Nephron (organoid): ENCODE data around the gene DDX60.
"Not testable (repeated sequence)": the region's sequence is repeated elsewhere in the genome, so short reads cannot be mapped to it uniquely, and the experiment has no call there.

Experiments used
- H3K27ac Mint-ChIP-seq, 3 experiments: 2 replicates each; pipeline ENCODE4 v1.8.0; 2020; ENCODE audit warnings: mixed read lengths in 3 of 3, mild to moderate bottlenecking in 2 of 3, moderate library complexity in 1 of 3
- H3K27me3 Mint-ChIP-seq: 2 replicates; pipeline ENCODE4 v1.8.0; 2021; ENCODE audit warnings: low read depth, mild to moderate bottlenecking, moderate library complexity, mixed read lengths
- H3K36me3 Mint-ChIP-seq: 2 replicates; pipeline ENCODE4 v1.8.0; 2020; ENCODE audit warnings: low read depth, mixed read lengths
- H3K4me1 Mint-ChIP-seq: 2 replicates; pipeline ENCODE4 v1.8.0; 2020; ENCODE audit warnings: mixed read lengths
- H3K4me3 Mint-ChIP-seq, 3 experiments: 2 replicates each; pipeline ENCODE4 v1.8.0; 2020; ENCODE audit warnings: mild to moderate bottlenecking in 3 of 3, mixed read lengths in 3 of 3, moderate library complexity in 2 of 3
- H3K9me3 Mint-ChIP-seq: 2 replicates; pipeline ENCODE4 v1.8.0; 2020; ENCODE audit warnings: mixed read lengths
- TF ChIP-seq, protein P1 (sequence below), 3 experiments: fragments of 200-600 bp; sonication (generic); IDR thresholded peaks; one replicate each; pipeline ENCODE4 v1.5.0; 2021; ENCODE audit warnings: antibody characterized with exemption in 3 of 3; ENCODE audit not compliant: unreplicated experiment in 3 of 3

Gene DDX60

DNA sequence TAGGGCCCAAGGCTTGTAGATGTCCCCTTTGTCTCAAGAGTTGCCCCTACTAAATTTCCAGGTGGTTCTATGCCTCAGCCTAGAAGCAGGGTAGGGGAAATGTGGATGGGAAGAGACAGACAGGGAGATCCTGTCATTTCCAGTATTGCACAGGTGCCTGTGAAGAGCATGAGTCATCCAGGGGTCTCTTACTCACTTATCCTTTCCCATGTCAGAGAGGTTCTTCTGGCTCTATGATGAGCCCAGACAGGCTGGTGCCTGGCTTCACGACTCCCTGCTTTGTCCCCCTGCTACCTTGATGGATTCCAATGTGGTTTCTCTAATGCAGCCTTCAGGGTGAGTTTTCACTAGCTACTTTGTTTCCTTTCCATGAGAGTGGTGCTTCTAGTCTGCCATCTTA lies 35.2 kb upstream of the DDX60 start:
- H3K36me3 Mint-ChIP-seq, result no peaks in the 10 kb centered on the region
- H3K27ac Mint-ChIP-seq, result no peak overlapping the region
- peaks cover 14% of the 10 kb centered on the region for H3K9me3 Mint-ChIP-seq
- no peaks in the 10 kb centered on the region for H3K4me1 Mint-ChIP-seq
- H3K27me3 Mint-ChIP-seq, result no peaks in the 10 kb centered on the region
- H3K4me3 Mint-ChIP-seq, result no peak overlapping the region
- TF ChIP-seq, protein P1, sequence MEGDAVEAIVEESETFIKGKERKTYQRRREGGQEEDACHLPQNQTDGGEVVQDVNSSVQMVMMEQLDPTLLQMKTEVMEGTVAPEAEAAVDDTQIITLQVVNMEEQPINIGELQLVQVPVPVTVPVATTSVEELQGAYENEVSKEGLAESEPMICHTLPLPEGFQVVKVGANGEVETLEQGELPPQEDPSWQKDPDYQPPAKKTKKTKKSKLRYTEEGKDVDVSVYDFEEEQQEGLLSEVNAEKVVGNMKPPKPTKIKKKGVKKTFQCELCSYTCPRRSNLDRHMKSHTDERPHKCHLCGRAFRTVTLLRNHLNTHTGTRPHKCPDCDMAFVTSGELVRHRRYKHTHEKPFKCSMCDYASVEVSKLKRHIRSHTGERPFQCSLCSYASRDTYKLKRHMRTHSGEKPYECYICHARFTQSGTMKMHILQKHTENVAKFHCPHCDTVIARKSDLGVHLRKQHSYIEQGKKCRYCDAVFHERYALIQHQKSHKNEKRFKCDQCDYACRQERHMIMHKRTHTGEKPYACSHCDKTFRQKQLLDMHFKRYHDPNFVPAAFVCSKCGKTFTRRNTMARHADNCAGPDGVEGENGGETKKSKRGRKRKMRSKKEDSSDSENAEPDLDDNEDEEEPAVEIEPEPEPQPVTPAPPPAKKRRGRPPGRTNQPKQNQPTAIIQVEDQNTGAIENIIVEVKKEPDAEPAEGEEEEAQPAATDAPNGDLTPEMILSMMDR (IDR thresholded peaks at IDR 0.05; ENCODE audit: unreplicated experiment in 3 of 3), result no peak

DNA sequence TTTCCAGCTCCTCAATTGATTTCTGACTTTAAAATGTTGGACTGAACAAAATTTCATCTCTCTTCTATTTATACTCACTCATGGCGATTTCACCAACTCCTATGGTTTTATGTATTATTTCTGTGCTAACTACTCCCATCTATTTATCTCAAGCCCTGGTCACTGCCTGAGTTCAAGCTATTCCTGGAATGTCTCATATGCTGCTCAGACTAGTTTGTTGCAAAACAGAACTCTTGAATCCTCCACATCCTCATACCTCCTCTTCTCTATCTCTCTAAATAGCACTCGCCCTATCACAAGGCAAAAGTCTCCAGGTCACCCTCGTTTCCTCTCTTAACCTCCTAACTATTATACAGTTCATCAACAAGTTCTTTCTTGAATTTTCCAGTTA lies 19.0 kb upstream of the DDX60 start:
- Mint-ChIP-seq H3K9me3 (peaks cover 7% of the 10 kb centered on the region), H3K4me1 (peaks cover 12% of the 10 kb centered on the region), H3K36me3 (no peaks in the 10 kb centered on the region), H3K4me3 (no peak overlapping the region), H3K27ac (no peak overlapping the region), H3K27me3 (no peaks in the 10 kb centered on the region)
- TF ChIP-seq, protein P1 (IDR thresholded peaks at IDR 0.05; ENCODE audit: unreplicated experiment in 3 of 3), result no peak

DNA sequence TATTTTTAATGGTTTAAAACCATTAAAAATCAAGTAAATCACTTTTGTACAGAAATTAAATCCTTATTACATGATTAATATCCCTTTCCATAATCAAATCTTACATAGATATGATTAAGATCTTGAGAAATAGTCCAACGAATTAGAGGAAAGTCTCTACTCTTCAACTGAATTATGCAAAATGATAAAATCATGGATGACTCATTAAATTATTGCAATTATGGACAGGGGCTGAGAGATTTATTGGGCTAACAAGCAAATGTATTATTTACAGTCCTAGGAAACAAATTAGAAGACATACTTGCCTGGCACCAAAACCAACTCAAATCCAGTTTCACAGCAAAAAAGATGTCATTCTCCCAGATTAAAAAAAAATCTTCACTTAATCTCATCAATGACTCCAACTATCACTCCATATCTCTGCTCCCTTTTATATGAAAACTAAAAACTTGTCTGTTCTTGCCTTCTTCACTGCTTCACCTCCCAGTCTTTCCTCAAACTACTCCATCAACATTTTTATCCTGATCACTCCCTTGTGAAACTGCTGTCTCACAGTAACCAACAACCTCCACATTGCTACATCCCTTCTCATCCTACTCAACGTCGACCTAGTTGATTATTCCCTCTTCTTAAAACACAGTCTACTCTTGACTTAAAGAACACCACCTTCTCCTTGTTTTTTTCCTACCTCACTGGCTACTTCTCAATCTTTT lies 18.4 kb upstream of the DDX60 start:
- TF ChIP-seq, protein P1 (IDR thresholded peaks at IDR 0.05; ENCODE audit: unreplicated experiment in 3 of 3), result no peak
- Mint-ChIP-seq H3K4me1 (peaks cover 12% of the 10 kb centered on the region), H3K4me3 (no peak overlapping the region), H3K27me3 (no peaks in the 10 kb centered on the region), H3K27ac (no peak overlapping the region), H3K36me3 (no peaks in the 10 kb centered on the region), H3K9me3 (peaks cover 7% of the 10 kb centered on the region)

DNA sequence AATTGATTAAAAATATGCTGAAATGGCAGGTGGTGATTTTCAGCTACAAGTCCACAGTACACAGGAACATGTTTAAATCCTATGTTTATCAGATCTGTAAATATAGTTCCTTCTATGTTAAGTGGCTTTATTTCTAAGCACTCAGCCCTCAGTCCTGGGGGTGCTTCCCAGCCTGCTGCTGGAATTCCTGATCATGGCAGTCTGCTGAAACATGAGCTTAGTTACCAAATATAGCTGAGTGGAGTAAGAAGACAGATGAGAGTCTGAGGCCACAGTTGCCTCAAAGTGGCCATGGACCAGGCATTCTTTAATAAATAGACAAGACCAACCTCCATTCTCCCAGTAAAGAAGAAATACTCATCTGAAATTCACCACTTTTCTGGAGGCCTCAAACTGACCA lies 17.1 kb upstream of the DDX60 start:
- H3K9me3 Mint-ChIP-seq, result no peaks in the 10 kb centered on the region
- no peaks in the 10 kb centered on the region for H3K27me3 Mint-ChIP-seq
- H3K27ac Mint-ChIP-seq, result peak overlapping the region in 1 of 3 experiments; percentile 69
- H3K4me1 Mint-ChIP-seq, result peaks cover 12% of the 10 kb centered on the region
- H3K36me3 Mint-ChIP-seq, result no peaks in the 10 kb centered on the region
- no peak overlapping the region for H3K4me3 Mint-ChIP-seq
- TF ChIP-seq, protein P1 (IDR thresholded peaks at IDR 0.05; ENCODE audit: unreplicated experiment in 3 of 3), result no peak

DNA sequence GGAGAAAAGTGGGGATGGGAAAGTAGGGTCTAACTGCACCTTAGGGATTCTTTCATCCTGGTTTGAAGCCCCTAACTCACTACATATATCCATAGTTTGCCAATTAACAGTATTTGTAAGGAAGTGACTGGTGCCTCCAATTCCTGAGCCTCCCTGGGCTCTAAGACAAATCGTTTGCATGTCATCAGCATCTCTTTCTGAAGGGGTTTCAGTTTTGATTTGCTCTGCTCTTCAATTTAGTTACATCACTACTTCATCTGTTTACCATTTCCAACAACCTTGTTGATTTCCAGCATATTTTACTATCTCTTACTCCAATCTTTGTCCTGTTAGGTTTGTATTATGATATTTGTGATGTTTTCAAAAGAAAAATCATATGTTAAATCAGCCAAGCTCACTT lies 15.5 kb upstream of the DDX60 start:
- H3K4me3 Mint-ChIP-seq, result no peak overlapping the region

DNA sequence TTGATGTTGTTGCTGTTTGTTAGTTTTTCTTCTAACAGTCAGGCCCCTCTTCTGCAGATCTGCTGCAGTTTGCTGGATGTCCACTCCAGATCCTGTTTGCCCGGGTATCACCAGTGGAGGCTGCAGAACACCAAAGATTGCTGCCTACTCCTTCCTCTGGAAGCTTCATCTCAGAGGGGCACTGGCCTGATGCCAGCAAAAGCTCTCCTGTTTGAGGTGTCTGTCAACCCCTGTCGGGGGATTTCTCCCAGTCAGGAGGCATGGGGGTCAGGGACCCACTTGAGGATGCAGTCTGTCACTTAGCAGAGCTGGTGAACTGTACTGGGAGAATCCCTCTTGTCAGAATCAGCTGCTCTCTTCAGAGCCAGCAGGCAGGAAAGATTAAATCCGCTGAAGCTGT lies 12.0 kb upstream of the DDX60 start:
- H3K4me3 Mint-ChIP-seq, H3K27me3 Mint-ChIP-seq, H3K27ac Mint-ChIP-seq, H3K36me3 Mint-ChIP-seq, H3K9me3 Mint-ChIP-seq: not testable (repeated sequence)
- peaks cover 11% of the 10 kb centered on the region for H3K4me1 Mint-ChIP-seq

More for the DNA sequence above, 15.5 kb upstream of the DDX60 start:
- H3K36me3 Mint-ChIP-seq, result no peaks in the 10 kb centered on the region
- peaks cover 6% of the 10 kb centered on the region for H3K27me3 Mint-ChIP-seq
- no peaks in the 10 kb centered on the region for H3K9me3 Mint-ChIP-seq
- peaks cover 12% of the 10 kb centered on the region for H3K4me1 Mint-ChIP-seq
- TF ChIP-seq, protein P1 (IDR thresholded peaks at IDR 0.05; ENCODE audit: unreplicated experiment in 3 of 3), result no peak
- H3K27ac Mint-ChIP-seq, result no peak overlapping the region
